PC-3 (cell line): ENCODE results near the gene FAM151A.

ENCODE experiments used
- CTCF ChIP-seq: fragments of 300-600 bp; sonication (generic); conservative IDR thresholded peaks from 2 replicates; pipeline ENCODE4 v1.5.1; 2017; ENCODE audit warnings: antibody characterized with exemption, low read depth, mild to moderate bottlenecking, low read length
- EZH2 ChIP-seq: fragments of 300-600 bp; sonication (generic); IDR thresholded peaks from one replicate; pipeline ENCODE4 v1.6.1; 2017; ENCODE audit warnings: antibody characterized with exemption, mild to moderate bottlenecking, low read length; ENCODE audit not compliant: unreplicated experiment
- EZH2phosphoT487 ChIP-seq: fragments of 300-600 bp; sonication (generic); IDR thresholded peaks from 2 replicates; pipeline ENCODE4 v1.6.1; 2018; ENCODE audit warnings: mild to moderate bottlenecking, antibody characterized with exemption, low read length, borderline replicate concordance

- no peak for TF ChIP-seq CTCF
- no peak for TF ChIP-seq EZH2
- TF ChIP-seq EZH2phosphoT487, result no peak
These were observed 3.6 kb downstream of the FAM151A start for GRCh38 chr1:54619749-54620148.
